HG03520 (cell line): ENCODE measurements around the gene GALNTL6.
A peak's percentile ranks its signal among the peaks of the same experiment; 100 is the strongest.

Experiments
- ATAC-seq: cut with Tn5 transposase; IDR thresholded peaks from one replicate; pipeline ENCODE4 v1.9.1; 2021; ENCODE audit warnings: mild to moderate bottlenecking, moderate library complexity; ENCODE audit not compliant: unreplicated experiment

GALNTL6 gene

GRCh38 chr4:171983935-171984805 lies 171.0 kb downstream of the GALNTL6 start:
- no peak for ATAC-seq

DNA sequence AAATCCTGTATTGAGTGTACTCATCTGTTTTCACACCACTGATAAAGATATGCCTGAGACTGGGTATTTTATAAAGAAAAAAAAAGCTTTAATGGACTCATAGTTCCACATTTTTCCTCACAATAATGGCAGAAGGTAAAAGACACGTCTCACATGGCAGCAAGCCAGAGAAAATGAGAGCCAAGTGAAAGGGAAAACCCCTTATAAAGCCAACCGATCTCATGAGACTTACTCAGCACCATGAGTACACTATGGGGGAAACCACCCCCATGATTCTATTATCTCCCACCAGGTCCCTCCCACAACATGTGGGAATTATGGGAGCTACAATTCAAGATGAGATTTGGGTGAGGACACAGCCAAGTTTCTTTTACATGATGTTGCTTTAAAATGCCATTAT lies 171.9 kb downstream of the GALNTL6 start:
- no peak for ATAC-seq

DNA sequence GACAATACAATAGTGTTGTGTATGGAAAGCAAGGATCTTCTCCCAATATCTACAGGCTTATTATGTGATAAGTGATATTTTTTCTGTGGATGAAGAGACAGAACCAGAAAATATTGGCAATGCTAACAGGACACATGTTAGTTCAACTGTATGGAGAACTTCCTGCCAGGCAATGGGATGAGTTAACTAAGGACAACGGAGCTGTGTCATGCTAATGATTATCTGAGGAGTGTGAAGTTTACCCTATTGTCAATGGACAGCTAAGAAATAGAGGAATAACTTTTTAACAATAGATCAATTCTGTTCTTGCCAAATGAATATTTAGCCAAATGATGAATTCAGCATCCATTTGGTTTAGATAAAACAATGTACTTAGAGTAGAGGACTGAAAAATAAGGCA lies 180.0 kb downstream of the GALNTL6 start:
- no peak for ATAC-seq

DNA sequence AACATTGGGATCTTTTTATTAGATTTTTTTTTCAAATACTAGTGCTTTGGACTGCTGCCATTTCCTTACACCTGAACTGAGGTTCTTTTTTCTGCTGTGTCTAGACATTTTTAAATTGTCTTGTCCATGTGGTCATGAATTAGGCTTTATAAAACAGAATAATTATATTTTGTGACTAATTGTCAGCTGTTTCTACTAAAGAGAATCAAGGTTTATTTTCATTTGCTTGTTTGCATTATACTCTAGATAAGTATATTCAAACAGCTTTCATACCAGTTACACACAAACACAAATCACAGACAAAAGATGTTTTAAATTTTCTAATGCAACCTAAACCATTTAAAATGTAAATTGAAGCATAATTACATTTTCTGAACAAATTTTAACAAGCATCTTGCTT lies 194.7 kb downstream of the GALNTL6 start:
- ATAC-seq, result no peak

DNA sequence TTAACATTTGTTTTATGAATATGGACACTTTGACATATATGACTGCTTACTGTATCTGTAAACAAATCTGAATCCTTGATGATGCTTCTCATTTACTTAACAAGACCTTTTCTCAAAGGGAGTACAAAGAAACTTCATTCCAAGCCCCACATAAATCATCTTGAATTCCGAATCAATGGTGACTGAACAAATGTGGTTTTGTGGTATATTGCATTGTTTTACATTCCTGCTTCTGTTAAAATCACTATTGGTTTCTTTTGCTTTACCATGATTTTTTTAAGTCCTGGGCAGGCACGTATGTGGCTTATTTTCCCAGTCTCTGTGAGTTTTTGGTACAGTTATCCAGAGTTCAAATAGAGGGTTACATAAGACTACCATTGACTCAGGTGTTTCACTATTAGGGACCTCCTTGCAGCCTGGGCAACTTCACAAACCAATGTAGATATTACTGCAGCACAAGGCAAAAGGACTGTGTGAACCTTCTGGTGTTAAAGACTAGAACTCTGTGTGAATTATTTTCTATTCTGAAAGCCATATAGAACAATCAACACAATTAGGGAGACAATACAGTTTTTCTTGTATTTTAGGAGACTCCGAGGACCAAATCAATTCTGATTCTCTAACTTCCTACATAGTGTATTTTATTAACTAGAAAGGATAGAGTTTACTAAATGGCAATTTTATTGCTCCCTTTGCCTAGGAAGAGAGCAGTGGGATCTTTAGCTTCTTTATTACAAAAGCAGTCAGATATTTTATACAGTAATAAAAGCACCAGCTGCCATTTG lies 196.4 kb downstream of the GALNTL6 start:
- ATAC-seq, result no peak

DNA sequence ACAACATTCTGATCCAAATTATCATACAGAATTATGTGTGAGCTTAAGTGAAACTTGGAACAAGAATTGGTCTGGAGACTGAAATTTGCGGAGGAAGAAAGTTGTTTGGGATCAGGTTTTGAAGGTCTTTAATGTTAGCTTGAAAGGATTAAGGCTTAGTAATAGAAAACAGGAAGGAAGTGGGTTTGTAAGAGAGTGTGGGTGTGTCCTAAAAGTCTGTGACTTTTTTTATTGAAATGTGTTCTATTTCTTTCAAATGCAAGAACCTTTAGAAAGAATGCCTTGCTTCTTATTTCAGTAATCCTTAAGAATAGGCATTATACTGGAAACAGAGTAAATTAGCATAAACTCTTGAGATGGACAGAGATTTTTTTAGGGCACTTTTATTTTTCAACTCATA lies 198.0 kb downstream of the GALNTL6 start:
- no peak for ATAC-seq

- no peak for ATAC-seq
Measured at GRCh38 chr4:172018358-172018757, 205.2 kb downstream of the GALNTL6 start.

DNA sequence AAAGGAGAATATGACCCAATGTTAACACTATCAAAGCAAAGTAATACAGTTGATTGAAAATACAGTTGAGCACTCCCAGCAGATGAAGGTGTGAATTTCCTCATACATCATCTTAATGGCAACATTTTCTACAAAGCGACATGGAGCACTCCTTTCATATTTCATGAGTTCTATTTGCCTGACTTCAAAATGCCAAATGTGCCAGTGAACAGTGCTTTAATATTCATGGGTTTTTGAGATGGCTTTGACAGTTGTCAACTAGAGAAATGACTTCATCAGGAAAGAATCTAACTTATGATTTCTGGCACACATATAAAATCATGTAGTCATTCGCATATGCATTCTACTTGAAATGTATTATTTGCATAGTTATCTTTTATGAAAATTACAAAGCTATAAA lies 222.4 kb downstream of the GALNTL6 start:
- no peak for ATAC-seq

GRCh38 chr4:172040766-172041165 lies 227.6 kb downstream of the GALNTL6 start:
- ATAC-seq, result no peak

DNA sequence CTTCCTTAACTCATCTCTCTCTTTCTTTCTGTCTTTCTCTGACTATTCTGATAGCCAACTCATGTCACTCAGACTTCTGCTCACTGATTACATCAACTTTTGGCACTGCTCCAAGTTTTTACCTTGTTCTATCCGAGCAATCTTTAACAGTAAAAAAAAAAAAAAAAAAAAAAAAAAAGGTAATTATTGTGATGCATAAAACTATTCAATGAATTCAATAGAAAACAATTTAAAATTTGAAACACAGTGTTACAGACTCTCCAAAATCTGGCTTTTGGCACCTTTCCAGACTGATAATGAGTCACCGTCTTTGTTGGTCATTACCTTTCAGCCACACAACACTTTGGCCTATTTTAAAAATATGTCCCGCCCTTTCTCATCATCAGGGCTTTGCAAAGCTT lies 229.5 kb downstream of the GALNTL6 start:
- ATAC-seq, result no peak

GRCh38 chr4:172045981-172046380 lies 232.8 kb downstream of the GALNTL6 start:
- no peak for ATAC-seq

- ATAC-seq, result no peak
Measured at GRCh38 chr4:172048666-172049065, 235.5 kb downstream of the GALNTL6 start.

GRCh38 chr4:172050911-172051310 lies 237.7 kb downstream of the GALNTL6 start:
- no peak for ATAC-seq

- ATAC-seq, result peak; percentile 84
Measured at GRCh38 chr4:172055046-172055445, 241.8 kb downstream of the GALNTL6 start.

DNA sequence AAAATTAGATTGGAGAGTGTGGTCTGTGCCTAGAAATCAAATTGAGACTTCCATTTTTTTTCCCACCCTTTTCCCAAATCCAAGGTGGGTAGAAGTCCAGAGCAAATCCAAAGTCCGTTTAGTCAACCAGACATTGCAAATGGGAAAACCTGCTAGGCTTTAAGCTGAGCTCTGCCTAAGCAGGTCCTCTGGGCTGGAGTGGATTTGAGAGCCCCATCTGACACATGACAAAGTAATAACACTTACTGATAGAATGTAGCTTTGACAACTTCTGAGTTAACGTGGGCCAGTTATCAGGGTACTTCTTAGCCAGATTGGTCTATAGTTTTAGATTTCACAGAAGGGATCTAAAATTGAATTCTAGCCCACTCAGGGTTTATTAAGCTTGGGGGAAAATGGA lies 242.3 kb downstream of the GALNTL6 start:
- ATAC-seq, result no peak

DNA sequence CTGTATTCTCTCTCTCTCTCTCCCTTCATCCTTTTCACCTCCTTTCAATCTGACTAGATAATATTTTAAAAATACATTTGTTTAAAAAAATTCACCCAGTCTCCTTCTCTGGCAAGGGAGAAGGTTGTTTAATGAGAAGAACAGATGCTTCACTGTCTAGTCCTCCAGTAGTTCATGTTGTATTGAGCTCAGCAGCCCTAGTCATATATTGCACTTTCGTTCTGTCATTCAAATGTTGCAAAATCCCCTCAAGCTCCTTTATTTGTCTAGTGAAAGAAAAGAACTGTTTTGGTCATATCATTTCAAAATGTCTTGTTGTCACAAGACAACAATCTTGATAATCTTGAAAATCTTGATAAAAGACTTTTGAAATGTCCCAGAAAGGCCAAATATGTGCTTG lies 248.0 kb downstream of the GALNTL6 start:
- ATAC-seq, result peak; percentile 83

GRCh38 chr4:172068506-172068905 lies 255.3 kb downstream of the GALNTL6 start:
- no peak for ATAC-seq

DNA sequence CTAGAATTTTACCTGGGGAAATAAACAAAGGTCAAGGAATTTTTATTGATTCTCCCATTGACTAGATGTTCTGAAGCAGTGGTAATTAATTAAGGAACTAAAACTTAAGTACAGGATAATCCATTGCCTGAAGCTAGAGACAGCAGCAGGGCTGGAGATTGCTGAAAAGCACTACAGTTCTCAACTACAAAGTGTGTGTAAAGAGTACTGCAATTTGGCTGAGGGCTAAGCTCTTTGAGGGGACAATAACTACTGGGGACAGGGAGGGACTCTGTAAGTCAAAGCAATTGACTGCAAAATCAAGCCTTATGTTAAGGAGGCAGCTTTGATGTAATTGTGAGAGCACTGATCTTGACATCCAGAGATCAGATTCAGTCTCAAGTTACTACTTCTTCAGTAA lies 260.4 kb downstream of the GALNTL6 start:
- ATAC-seq, result no peak

- ATAC-seq, result no peak
Measured at GRCh38 chr4:172083272-172083671, 270.1 kb downstream of the GALNTL6 start.

GRCh38 chr4:172088556-172088955 lies 275.4 kb downstream of the GALNTL6 start:
- no peak for ATAC-seq

DNA sequence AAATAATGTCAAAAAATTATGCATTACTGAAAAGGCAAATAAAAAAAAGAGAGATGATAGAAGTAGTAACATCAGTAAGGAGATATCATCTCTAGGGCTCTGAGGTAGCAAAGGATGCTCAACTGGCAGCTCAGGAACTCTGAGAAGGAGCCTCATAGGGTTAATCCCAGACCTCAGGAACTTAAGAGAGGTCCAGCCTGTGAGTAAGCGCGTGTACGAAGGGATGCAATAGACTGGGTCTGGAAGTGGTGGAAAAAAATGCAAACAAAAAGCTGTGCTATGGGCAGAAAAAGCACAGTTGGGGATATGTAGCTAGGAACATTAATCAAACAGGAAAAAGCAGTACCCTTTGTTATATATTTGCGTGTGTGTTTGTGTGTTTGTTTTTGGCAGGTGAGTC lies 282.0 kb downstream of the GALNTL6 start:
- ATAC-seq, result no peak

- ATAC-seq, result no peak
Measured at GRCh38 chr4:172096786-172097185, 283.6 kb downstream of the GALNTL6 start.
